NCI-H2107 treated with DMSO at 0.1 percent for 48 hours (cell line): Measurements from ENCODE around the gene S100A13.
"Not testable (repeated sequence)": the region's sequence is repeated elsewhere in the genome, so short reads cannot be mapped to it uniquely, and the experiment has no call there.

ENCODE experiments used
- DNase-seq: peaks from one replicate; lab custom pipeline; 2025; ENCODE audit not compliant: unreplicated experiment; lab: John Stamatoyannopoulos, UW

Gene S100A13

GRCh38 chr1:153626904-153627714 is at the start of gene S100A13:
S100A13 (minus strand) TSS chr1:153627505; CDS start chr1:153626472, 1,033 bp downstream.
- DNase-seq: peak; percentile 90

GRCh38 chr1:153673511-153673910 is 46.2 kb upstream of the S100A13 start:
- no peak for DNase-seq

DNA sequence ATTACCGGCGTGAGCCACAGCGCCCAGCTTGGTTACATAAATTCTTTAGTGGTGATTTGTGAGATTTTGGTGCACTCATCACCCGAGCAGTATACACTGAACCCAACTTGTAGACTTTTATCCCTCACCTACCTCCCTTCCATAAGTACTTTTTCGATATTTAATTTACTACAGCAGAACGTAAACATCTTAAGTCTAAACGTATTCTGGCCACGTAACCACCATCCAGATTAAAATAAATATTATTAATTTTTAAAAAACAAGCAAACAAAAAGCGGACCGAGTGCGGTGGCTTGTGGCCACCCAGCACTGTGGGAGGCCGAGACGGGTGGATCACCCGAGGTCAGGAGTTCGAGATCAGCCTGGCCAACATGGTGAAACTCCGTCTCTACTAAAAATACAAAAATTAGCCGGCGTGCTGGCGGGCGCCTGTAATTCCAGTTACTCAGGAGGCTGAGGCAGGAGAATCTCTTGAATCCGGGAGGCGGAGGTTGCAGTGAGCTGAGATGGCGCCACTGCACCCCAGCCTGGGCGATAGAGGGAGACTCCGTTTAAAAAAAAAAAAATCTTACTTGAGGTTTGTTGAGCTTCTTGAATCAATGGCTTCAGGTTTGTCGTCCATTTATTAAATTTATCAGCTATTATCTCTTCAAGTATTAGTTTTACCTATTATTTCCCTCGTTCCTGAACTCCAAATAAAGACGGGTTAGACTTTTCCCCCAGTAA is 44.5 kb upstream of the S100A13 start:
- DNase-seq: peak; percentile 87

- DNase-seq: peak; percentile 99
Measured at GRCh38 chr1:153670859-153671627, 43.7 kb upstream of the S100A13 start, which contains the start of gene ILF2. ILF2 (minus strand) TSS chr1:153670993; CDS start chr1:153670922, 71 bp downstream.

GRCh38 chr1:153670257-153670858 is 43.1 kb upstream of the S100A13 start:
- DNase-seq: no peak

- no peak for DNase-seq
Measured at GRCh38 chr1:153669606-153670005, 42.3 kb upstream of the S100A13 start.

- DNase-seq: not testable (repeated sequence)
Measured at GRCh38 chr1:153668672-153669071, 41.4 kb upstream of the S100A13 start.

DNA sequence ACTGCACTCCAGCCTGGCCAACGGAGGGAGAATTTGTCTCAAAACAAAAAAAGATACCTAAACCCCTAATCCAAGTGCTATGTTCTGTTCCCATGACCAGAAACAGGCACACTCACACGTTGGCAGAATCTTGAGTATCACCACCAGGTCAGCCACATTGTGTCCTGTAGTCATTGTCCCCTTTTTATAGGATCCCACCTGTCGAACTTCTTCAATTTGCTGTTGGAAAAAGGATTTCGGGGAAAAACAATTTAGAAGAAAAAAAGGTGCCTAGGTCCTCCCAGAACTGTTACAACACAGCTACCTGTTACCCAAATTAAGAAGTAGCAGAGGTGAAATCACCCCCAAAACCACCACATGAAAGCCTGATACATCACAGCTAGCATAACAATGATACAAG is 40.1 kb upstream of the S100A13 start:
- DNase-seq: no peak

DNA sequence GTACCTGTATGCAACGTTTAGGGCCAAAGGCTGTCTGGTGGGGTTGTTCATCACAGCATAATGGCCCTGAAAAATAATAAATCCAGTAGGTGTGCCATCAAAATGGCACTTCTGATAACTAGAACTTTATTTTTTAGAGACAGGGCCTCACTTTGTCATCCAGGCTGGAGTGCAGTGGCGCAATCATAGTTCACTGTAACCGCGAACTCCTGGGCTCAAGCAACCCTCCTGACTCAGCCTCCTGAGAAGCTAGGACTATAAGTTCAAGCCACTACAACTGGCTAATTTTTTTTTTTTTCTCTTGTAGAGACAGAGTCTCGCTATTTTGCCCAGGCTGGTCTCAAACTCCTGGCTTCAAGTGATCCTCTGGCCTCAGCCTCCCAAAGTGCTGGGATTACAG is 35.9 kb upstream of the S100A13 start:
- no peak for DNase-seq

GRCh38 chr1:153662269-153662668 is 35.0 kb upstream of the S100A13 start:
- DNase-seq: no peak

GRCh38 chr1:153661111-153661708 is 33.9 kb upstream of the S100A13 start:
- DNase-seq: no peak

GRCh38 chr1:153659656-153660055 is 32.4 kb upstream of the S100A13 start:
- DNase-seq: no peak

- DNase-seq: no peak
Measured at GRCh38 chr1:153659175-153659534, 31.9 kb upstream of the S100A13 start.

DNA sequence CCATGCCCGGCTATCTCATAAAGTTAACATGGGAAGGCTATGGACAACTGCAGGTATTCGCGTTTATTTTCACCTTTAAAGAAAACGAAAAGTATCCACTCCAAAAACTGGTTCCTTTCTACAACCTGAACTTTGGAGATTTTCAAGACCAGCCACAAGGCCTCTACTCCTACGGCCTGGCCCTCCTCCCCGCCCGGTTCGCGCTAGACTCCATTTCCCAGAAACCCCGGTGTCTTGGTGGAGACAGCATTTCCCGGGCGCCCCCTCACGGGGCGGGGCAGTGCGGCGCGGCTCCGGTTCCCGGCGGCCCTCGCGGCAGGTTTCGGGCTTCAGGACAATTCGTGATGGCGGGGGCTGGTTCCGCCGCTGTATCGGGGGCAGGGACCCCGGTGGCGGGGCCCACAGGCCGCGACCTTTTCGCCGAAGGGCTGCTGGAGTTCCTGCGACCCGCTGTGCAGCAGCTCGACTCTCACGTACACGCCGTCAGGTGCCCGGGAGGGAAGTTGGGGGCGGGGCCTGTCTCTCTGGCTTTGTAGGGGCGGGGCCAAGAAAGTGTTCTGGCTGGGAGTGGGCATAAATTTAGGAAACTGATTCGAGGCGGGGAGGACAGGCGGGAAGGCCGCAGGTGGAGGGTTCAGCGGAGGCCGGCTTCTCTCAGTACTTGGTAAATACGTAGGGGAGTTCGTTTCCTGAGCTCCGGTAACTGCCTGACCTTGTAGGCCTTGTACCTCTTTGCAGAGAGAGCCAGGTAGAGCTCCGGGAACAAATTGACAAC is 31.3 kb upstream of the S100A13 start, which contains the start of gene SNAPIN:
SNAPIN (plus strand) TSS at position 304 of the 775 bp plus-strand sequence; CDS start at position 345, 41 bp downstream.
- DNase-seq: peak; percentile 78

DNA sequence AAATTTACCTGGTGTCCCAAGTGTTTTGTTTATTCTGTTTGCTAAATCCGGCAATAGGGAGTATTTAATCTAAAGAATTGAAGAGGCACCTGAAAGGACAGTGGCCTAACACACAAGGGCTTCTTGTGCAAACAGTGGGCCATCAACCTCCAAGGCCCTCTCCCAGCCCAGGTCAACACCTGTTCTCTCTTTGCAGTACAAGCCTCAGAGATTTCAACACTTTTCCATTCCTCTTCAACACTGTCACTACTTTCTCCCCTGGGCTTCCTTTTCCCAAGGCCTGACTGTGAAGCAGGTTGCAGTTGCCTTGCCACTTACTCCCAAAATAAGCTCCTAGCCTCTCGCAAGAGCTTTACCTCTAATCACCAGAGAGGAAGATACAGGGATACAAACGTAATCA is 28.0 kb upstream of the S100A13 start:
- DNase-seq: no peak

DNA sequence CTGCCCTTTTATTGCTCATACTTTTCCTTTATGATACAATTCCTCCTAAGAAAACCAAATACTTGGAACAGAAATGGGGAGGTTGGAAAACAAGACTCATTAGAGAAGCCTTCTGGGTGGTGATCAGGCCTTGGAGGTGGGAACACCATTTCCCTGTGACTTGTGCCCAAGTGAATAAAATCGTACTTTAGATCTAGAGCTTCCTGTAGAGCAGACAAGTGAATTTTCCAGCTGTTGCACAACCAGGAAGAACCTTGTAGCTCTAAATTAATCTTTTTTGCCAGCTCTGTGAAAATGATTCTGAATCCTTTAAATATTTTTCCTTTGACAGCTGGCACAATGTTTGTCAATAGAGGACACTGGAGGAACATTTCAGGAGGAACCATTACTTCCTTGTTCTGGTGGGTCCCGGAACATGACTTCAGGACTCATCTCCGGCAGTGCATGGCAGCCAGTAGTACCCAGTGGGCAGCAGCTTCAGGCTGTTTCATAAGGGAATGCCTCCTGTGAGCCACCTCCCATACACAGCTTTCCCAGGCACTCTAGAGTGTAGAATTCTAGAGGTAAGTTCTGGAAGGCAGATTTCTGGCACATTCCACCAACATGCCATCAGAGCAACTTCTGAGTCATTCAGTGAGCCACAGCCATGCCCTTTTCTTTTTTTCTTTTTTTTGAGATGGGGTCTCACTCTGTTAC is 25.6 kb upstream of the S100A13 start:
- no peak for DNase-seq

DNA sequence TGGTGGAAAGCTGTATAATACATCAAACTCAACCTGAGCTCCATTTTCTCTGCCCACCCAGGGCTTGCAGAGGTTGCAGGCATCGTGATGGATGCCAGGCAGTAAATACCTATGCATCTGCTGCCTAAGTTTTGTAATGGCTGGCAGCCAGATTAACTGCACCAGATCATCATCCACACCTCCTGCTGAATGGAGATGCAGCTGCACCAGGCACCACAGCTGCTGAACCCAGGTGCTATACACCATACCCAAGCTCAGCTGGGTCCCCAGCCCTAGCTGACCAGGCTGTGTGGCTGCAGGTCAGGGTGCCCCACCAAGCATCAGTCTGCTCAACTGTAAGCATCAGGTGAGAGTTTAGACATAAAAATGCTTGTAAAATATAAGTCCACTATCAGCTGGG is 24.5 kb upstream of the S100A13 start:
- no peak for DNase-seq

- no peak for DNase-seq
Measured at GRCh38 chr1:153649863-153650235, 22.5 kb upstream of the S100A13 start.

DNA sequence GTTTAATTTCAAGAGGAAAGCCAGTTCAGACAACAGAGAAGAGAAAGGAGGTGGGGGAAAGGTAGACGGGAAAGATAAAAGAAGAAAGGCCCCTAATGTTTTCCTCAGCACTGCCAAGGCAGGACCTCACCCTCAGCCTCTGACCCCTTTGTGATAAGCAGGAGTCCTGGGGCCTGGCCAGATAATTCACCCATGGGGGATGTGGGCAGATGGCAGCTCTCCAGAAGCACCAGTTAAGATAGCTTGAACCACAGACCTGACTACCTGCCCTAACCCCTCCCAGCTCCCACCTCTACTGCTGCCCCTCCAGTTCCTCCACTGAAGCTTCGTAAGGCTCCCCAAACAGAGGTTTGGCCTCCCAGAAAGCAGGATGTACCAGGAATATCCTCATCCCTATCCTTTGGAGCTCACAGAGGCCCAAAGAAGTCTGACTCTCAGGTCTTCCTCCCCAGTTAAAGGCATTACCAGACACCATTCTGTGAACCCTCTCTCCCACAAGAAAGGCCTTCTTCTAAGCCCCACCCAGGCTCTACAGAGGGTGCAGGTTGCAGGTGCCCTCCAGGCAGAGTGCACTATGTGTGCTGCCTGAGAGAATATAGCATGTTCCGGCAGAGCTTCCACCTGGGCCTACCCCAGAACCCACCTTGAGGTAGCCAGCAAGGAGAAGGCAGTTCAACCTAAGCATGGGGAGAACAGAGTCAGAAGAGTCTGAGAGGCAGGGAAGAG is 22.0 kb upstream of the S100A13 start:
- no peak for DNase-seq
